GM12878 (cell line): ENCODE results near the gene CORO1C. TPM values are rescaled to one million over a fixed set of nuclear protein-coding genes. Genes with fewer than 3 reads are reported as not detected.
A peak's percentile ranks its signal among the peaks of the same experiment; 100 is the strongest.

Source experiments
- CBX5 ChIP-seq: sonication (generic); IDR thresholded peaks from 2 replicates; pipeline ENCODE4 v1.6.1; 2016; ENCODE audit warnings: low read depth, moderate library complexity, mild to moderate bottlenecking, inconsistent platforms
- CHD4 ChIP-seq: fragments of 200-600 bp; sonication (generic); IDR thresholded peaks from 2 replicates; pipeline ENCODE4 v1.6.1; 2016; ENCODE audit warnings: mild to moderate bottlenecking
- CREB1 ChIP-seq: IDR thresholded peaks from 2 replicates; pipeline ENCODE4 v1.6.1; 2012; ENCODE audit warnings: low read depth, mild to moderate bottlenecking, inconsistent platforms
- EP300 ChIP-seq, 2 experiments: fragments of 150-350 bp in 1 of 2; IDR thresholded peaks; 2 replicates each; pipeline ENCODE4 v1.6.1; 2011 to 2012; ENCODE audit warnings: low read depth in 2 of 2, low read length in 2 of 2, borderline replicate concordance in 1 of 2, improper control_type of control experiment in 1 of 2, inconsistent platforms in 1 of 2; ENCODE audit not compliant: control insufficient read depth in 1 of 2
- ESRRA ChIP-seq: IDR thresholded peaks from 2 replicates; pipeline ENCODE4 v1.6.1; 2012; ENCODE audit warnings: mild to moderate bottlenecking, low read length, improper control_type of control experiment
- HDAC2 ChIP-seq: fragments of 200-600 bp; sonication (generic); IDR thresholded peaks from 2 replicates; pipeline ENCODE4 v1.6.1; 2017
- IRF3 ChIP-seq: fragments of 450-650 bp; IDR thresholded peaks from 2 replicates; pipeline ENCODE4 v1.6.1; 2014; ENCODE audit warnings: mild to moderate bottlenecking
- JUNB ChIP-seq: IDR thresholded peaks from 2 replicates; pipeline ENCODE4 v1.6.1; 2016; ENCODE audit warnings: antibody characterized with exemption, mild to moderate bottlenecking
- LARP7 ChIP-seq: fragments of 450-650 bp; IDR thresholded peaks from 2 replicates; pipeline ENCODE4 v1.6.1; 2017; ENCODE audit warnings: mild to moderate bottlenecking
- MAX ChIP-seq: IDR thresholded peaks from 2 replicates; pipeline ENCODE4 v1.6.1; 2012; ENCODE audit warnings: low read depth, low read length, improper control_type of control experiment
- NFYA ChIP-seq: IDR thresholded peaks from 2 replicates; pipeline ENCODE4 v1.6.1; 2011; ENCODE audit warnings: low read depth, mild to moderate bottlenecking, low read length, improper control_type of control experiment, borderline replicate concordance
- NR2C2 ChIP-seq: IDR thresholded peaks from 2 replicates; pipeline ENCODE4 v1.6.1; 2011; ENCODE audit warnings: borderline replicate concordance, low read depth; ENCODE audit not compliant: control insufficient read depth, insufficient read length
- PKNOX1 ChIP-seq: fragments of 450-650 bp; IDR thresholded peaks from 2 replicates; pipeline ENCODE4 v1.6.1; 2016; ENCODE audit warnings: mild to moderate bottlenecking
- POLR2AphosphoS2 ChIP-seq: IDR thresholded peaks from 2 replicates; pipeline ENCODE4 v1.6.1; 2011; ENCODE audit warnings: low read depth, mild to moderate bottlenecking, low read length, improper control_type of control experiment, moderate library complexity
- RAD21 ChIP-seq: IDR thresholded peaks from 2 replicates; pipeline ENCODE4 v1.6.1; 2011; ENCODE audit warnings: mild to moderate bottlenecking, low read depth, low read length, moderate library complexity; ENCODE audit not compliant: insufficient read depth
- polyA plus RNA-seq, 11 experiments: library from polyadenylated mRNA; depleted of rRNA in 4 of 11; unstranded in 6 of 11; stranded (reverse) in 5 of 11; fragments of >200 nt; fragmentation: Nextera tagmentation in 4 of 11; fragmentation: Illumina TruSeq in 1 of 11; extraction: Ambion mirVana in 4 of 11; extraction: Trizol in 1 of 11; gene quantifications; 1 replicate in 1 of 11; 2 replicates in 10 of 11; pipeline versions ENCODE4 v1.2.1 to v1.2.3, GENCODE V29; 2011 to 2016; ENCODE audit warnings: inconsistent platforms in 2 of 11, missing spikeins in 2 of 11, low read depth in 1 of 11
- total RNA-seq, 4 experiments: library from RNA; depleted of rRNA in 3 of 4; stranded (reverse); fragments of >200 nt in 3 of 4; fragmentation: Illumina TruSeq in 1 of 4; extraction: Trizol in 1 of 4; gene quantifications; 2 replicates each; pipeline versions ENCODE4 v1.2.1 to v1.2.3, GENCODE V29; 2013 to 2021
- TF ChIP-seq, protein P1 (sequence below): fragments of 450-650 bp; IDR thresholded peaks from 2 replicates; pipeline ENCODE4 v1.6.1; 2017; ENCODE audit warnings: mild to moderate bottlenecking, moderate library complexity
- TF ChIP-seq, protein P2 (sequence below): IDR thresholded peaks from 2 replicates; pipeline ENCODE4 v1.6.1; 2011; ENCODE audit warnings: low read depth, low read length, improper control_type of control experiment, borderline replicate concordance
- TF ChIP-seq, protein P3 (sequence below): fragments of 450-650 bp; IDR thresholded peaks from 2 replicates; pipeline ENCODE4 v1.6.1; 2017; ENCODE audit warnings: low read depth, mild to moderate bottlenecking, moderate library complexity
- TF ChIP-seq, protein P4 (sequence below): IDR thresholded peaks from 2 replicates; pipeline ENCODE4 v1.6.1; 2012; ENCODE audit warnings: low read length, inconsistent platforms

Gene CORO1C
- total and polyA plus RNA-seq, 10 of the 15 experiments (the other 5 are each of a cell fraction or from before 2014, with no cell fraction given), result 52.7 to 254 (median 171) TPM

DNA sequence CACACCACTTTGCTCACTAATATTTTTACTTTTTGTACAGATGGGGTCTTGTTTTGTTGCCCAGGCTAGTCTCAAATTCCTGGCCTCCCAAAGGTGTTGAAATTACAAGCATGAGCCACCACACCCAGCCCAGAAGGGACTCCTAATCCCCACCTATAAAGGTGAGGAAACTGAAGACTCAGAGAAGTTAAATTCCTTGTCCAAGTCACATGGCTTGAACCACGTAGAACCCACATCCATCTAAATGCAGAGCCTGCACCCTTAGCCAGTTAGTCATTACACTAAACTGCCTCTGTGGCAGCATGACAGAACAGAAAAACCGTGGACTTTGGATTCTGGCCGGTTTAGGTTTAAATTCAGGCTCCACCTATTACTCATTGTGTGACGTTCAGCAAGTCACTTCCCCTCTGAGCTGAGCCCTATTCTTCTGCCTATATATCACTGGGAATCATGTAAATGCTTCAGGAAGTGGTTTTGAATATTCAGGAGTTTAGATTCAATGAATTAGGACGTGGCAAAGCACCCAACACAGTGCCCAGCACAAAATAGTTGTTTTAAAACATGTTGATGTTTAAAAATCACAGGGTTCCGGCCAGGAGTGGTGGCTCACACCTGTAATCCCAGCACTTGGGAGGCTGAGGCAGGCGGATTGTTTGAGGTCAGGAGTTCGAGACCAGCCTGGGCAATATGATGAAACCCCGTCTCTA, 3.0 kb upstream of the CORO1C start (continued):
- TF ChIP-seq, protein P1, sequence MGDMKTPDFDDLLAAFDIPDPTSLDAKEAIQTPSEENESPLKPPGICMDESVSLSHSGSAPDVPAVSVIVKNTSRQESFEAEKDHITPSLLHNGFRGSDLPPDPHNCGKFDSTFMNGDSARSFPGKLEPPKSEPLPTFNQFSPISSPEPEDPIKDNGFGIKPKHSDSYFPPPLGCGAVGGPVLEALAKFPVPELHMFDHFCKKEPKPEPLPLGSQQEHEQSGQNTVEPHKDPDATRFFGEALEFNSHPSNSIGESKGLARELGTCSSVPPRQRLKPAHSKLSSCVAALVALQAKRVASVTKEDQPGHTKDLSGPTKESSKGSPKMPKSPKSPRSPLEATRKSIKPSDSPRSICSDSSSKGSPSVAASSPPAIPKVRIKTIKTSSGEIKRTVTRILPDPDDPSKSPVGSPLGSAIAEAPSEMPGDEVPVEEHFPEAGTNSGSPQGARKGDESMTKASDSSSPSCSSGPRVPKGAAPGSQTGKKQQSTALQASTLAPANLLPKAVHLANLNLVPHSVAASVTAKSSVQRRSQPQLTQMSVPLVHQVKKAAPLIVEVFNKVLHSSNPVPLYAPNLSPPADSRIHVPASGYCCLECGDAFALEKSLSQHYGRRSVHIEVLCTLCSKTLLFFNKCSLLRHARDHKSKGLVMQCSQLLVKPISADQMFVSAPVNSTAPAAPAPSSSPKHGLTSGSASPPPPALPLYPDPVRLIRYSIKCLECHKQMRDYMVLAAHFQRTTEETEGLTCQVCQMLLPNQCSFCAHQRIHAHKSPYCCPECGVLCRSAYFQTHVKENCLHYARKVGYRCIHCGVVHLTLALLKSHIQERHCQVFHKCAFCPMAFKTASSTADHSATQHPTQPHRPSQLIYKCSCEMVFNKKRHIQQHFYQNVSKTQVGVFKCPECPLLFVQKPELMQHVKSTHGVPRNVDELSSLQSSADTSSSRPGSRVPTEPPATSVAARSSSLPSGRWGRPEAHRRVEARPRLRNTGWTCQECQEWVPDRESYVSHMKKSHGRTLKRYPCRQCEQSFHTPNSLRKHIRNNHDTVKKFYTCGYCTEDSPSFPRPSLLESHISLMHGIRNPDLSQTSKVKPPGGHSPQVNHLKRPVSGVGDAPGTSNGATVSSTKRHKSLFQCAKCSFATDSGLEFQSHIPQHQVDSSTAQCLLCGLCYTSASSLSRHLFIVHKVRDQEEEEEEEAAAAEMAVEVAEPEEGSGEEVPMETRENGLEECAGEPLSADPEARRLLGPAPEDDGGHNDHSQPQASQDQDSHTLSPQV, result no peak
- TF ChIP-seq LARP7 (no peak), CBX5 (no peak), NFYA (no peak), CHD4 (no peak), IRF3 (no peak), EP300 (IDR thresholded peaks at IDR 0.05; ENCODE audit: borderline replicate concordance in 1 of 2, control insufficient read depth in 1 of 2, low read depth in 2 of 2, low read length in 2 of 2) (peak in 1 of 2 experiments; percentile 43; a peak in 1 of 4 replicates), CREB1 (0 out of 2 replicates have a peak, but pooled peaks have one; percentile 26), HDAC2 (no peak), PKNOX1 (peak; percentile 31; the same call in 1 of the 2 replicates), JUNB (no peak), MAX (no peak), NR2C2 (no peak), POLR2AphosphoS2 (no peak), ESRRA (no peak), RAD21 (no peak)
- TF ChIP-seq, protein P2, sequence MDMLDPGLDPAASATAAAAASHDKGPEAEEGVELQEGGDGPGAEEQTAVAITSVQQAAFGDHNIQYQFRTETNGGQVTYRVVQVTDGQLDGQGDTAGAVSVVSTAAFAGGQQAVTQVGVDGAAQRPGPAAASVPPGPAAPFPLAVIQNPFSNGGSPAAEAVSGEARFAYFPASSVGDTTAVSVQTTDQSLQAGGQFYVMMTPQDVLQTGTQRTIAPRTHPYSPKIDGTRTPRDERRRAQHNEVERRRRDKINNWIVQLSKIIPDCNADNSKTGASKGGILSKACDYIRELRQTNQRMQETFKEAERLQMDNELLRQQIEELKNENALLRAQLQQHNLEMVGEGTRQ, result no peak
- TF ChIP-seq, protein P3, sequence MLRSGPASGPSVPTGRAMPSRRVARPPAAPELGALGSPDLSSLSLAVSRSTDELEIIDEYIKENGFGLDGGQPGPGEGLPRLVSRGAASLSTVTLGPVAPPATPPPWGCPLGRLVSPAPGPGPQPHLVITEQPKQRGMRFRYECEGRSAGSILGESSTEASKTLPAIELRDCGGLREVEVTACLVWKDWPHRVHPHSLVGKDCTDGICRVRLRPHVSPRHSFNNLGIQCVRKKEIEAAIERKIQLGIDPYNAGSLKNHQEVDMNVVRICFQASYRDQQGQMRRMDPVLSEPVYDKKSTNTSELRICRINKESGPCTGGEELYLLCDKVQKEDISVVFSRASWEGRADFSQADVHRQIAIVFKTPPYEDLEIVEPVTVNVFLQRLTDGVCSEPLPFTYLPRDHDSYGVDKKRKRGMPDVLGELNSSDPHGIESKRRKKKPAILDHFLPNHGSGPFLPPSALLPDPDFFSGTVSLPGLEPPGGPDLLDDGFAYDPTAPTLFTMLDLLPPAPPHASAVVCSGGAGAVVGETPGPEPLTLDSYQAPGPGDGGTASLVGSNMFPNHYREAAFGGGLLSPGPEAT, result peak; percentile 45; the same call in 1 of the 2 replicates
- TF ChIP-seq, protein P4, sequence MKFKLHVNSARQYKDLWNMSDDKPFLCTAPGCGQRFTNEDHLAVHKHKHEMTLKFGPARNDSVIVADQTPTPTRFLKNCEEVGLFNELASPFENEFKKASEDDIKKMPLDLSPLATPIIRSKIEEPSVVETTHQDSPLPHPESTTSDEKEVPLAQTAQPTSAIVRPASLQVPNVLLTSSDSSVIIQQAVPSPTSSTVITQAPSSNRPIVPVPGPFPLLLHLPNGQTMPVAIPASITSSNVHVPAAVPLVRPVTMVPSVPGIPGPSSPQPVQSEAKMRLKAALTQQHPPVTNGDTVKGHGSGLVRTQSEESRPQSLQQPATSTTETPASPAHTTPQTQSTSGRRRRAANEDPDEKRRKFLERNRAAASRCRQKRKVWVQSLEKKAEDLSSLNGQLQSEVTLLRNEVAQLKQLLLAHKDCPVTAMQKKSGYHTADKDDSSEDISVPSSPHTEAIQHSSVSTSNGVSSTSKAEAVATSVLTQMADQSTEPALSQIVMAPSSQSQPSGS, result no peak
